Hematopoietic multipotent progenitor cell (in vitro differentiated cells): ENCODE measurements around the gene LCORL. TPM values are rescaled to one million over a fixed set of nuclear protein-coding genes. Genes with fewer than 3 reads are reported as not detected.
"Not testable (repeated sequence)": the region's sequence is repeated elsewhere in the genome, so short reads cannot be mapped to it uniquely, and the experiment has no call there.

Experiments used
- DNase-seq, 3 donors: peaks; one replicate each; pipeline ENCODE4 v3.0.0-alpha.2; 2011 to 2015; ENCODE audit warnings: low read depth in 2 of 3, low spot score in 2 of 3
- total RNA-seq: library from RNA; depleted of rRNA; stranded (reverse); fragments of >200 nt; gene quantifications from one replicate; pipeline ENCODE4 v1.2.3, GENCODE V29; 2012

Gene LCORL
- total RNA-seq, 1 donor: 8.6 TPM

GRCh38 chr4:18020671-18021469 lies 685 bp downstream of the LCORL start:
- DNase-seq: peak in 2 of 3 donors; percentile 58 to 63

GRCh38 chr4:18020145-18020670 lies 1.3 kb downstream of the LCORL start:
- DNase-seq: peak in 2 of 3 donors; percentile 5 to 18

GRCh38 chr4:18014269-18014668 lies 7.3 kb downstream of the LCORL start:
- no peak for DNase-seq

- no peak for DNase-seq
Measured at GRCh38 chr4:18012807-18013462, 8.6 kb downstream of the LCORL start.

GRCh38 chr4:18012134-18012806 lies 9.3 kb downstream of the LCORL start:
- DNase-seq: no peak

GRCh38 chr4:18007625-18008024 lies 13.9 kb downstream of the LCORL start:
- DNase-seq: no peak

GRCh38 chr4:18006432-18006831 lies 15.1 kb downstream of the LCORL start:
- not testable (repeated sequence) for DNase-seq

- DNase-seq: no peak
Measured at GRCh38 chr4:17997129-17997528, 24.4 kb downstream of the LCORL start.

- DNase-seq: no peak
Measured at GRCh38 chr4:17995165-17995564, 26.4 kb downstream of the LCORL start.

GRCh38 chr4:17985832-17986231 lies 35.7 kb downstream of the LCORL start:
- DNase-seq: no peak

GRCh38 chr4:17981063-17981462 lies 40.5 kb downstream of the LCORL start:
- no peak for DNase-seq

GRCh38 chr4:17968721-17969120 lies 52.8 kb downstream of the LCORL start:
- DNase-seq: no peak

- no peak for DNase-seq
Measured at GRCh38 chr4:17967078-17967477, 54.5 kb downstream of the LCORL start.

GRCh38 chr4:17966312-17966711 lies 55.2 kb downstream of the LCORL start:
- no peak for DNase-seq

GRCh38 chr4:17964576-17964975 lies 57.0 kb downstream of the LCORL start:
- DNase-seq: no peak

GRCh38 chr4:17962171-17962570 lies 59.4 kb downstream of the LCORL start:
- DNase-seq: no peak

GRCh38 chr4:17961249-17961648 lies 60.3 kb downstream of the LCORL start:
- DNase-seq: no peak

- no peak for DNase-seq
Measured at GRCh38 chr4:17958181-17958580, 63.4 kb downstream of the LCORL start.

GRCh38 chr4:17957688-17958087 lies 63.9 kb downstream of the LCORL start:
- DNase-seq: no peak

GRCh38 chr4:17956245-17956644 lies 65.3 kb downstream of the LCORL start:
- DNase-seq: no peak

- DNase-seq: no peak
Measured at GRCh38 chr4:17945303-17945702, 76.3 kb downstream of the LCORL start.
